ENCODE data around the gene KCNN3. TPM values are rescaled to one million over a fixed set of nuclear protein-coding genes. Genes with fewer than 3 reads are reported as not detected.
"Not testable (repeated sequence)": the region's sequence is repeated elsewhere in the genome, so short reads cannot be mapped to it uniquely, and the experiment has no call there.

Gene KCNN3
- total and polyA plus RNA-seq, 4 donors = 0.08 to 4.7 (median 1.8) TPM

- Histone ChIP-seq H3K9me3 (ENCODE audit: control insufficient read depth, low read length) (no peaks in the 10 kb centered on the region), H3K4me3 (ENCODE audit: low read length in 2 of 2) (no peak overlapping the region), H3K27me3 (ENCODE audit: control insufficient read depth in 1 of 2, insufficient read depth in 2 of 2, low read length in 1 of 2) (peaks cover 0 to 3% of the 10 kb centered on the region in 2 donors), H3K27ac (ENCODE audit: low read depth in 1 of 2, low read length in 2 of 2) (no peak overlapping the region), H3K36me3 (ENCODE audit: control insufficient read depth in 1 of 2, insufficient read depth in 2 of 2, low read length in 1 of 2) (no peaks in the 10 kb centered on the region), H3K4me1 (ENCODE audit: control insufficient read depth in 1 of 2, insufficient read depth in 2 of 2, low read length in 2 of 2) (no peaks in the 10 kb centered on the region)
- ATAC-seq (ENCODE audit: low FRiP score) (no peak), DNase-seq (no peak)
- intact Hi-C loops (cut with DNase I) = no loop called here
- WGBS, 2 donors = 25 to 32% methylated on average over 4 of the region's 4 CpGs
Observed at GRCh38 chr1:154696456-154696855, 173.6 kb downstream of the KCNN3 start.

DNA sequence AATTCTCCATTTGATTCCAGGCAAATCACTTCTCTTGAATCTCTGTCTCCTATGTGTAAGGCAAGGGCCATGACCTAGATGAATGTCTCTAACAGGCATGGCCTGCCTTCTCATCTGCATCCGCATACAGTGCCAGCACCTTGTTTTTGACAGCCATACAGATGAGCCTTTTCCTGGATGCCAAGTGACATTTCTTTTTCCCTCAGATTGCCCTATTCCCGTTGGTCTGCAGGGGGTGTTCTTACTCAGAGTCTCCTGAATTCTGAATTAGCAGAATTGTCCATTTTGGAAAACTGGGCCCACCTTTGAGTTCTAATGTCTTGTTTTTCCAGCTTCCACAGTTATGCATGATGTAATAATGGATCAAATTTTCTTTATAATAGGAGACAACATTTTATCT lies 174.1 kb downstream of the KCNN3 start:
- Histone ChIP-seq H3K9me3 (ENCODE audit: control insufficient read depth, low read length) (no peaks in the 10 kb centered on the region), H3K4me3 (ENCODE audit: low read length in 2 of 2) (no peak overlapping the region), H3K27me3 (ENCODE audit: control insufficient read depth in 1 of 2, insufficient read depth in 2 of 2, low read length in 1 of 2) (peaks cover 0 to 3% of the 10 kb centered on the region in 2 donors), H3K27ac (ENCODE audit: low read depth in 1 of 2, low read length in 2 of 2) (no peak overlapping the region), H3K4me1 (ENCODE audit: control insufficient read depth in 1 of 2, insufficient read depth in 2 of 2, low read length in 2 of 2) (no peaks in the 10 kb centered on the region), H3K36me3 (ENCODE audit: control insufficient read depth in 1 of 2, insufficient read depth in 2 of 2, low read length in 1 of 2) (no peaks in the 10 kb centered on the region)
- DNase-seq = no peak
- WGBS, 2 donors = 28 to 34% methylated on average over 2 of the region's 2 CpGs
- intact Hi-C loops (cut with DNase I) = no loop called here
- ATAC-seq (ENCODE audit: low FRiP score) = no peak

DNA sequence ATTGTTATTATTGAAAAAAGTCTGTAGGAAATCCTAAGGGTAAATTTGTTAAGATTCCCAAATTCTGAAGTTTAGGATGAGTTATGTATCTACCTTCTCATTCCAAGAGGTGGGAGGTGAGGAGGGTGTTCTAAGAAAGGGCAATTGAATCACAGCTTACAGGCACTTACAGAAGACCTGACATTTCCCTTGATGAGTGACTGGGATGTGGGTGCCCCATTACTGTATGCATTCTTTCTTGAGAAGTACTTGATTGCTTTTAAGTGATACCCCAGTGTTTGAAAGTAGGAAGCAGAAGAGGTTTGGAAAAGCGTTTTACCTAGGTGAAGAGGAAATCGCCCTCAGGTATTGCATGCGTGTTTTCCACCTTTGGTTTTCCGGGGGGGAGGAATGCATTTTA lies 175.1 kb downstream of the KCNN3 start:
- intact Hi-C loops (cut with DNase I) = no loop called here
- DNase-seq (no peak), ATAC-seq (ENCODE audit: low FRiP score) (no peak)
- H3K4me3 ChIP-seq (ENCODE audit: low read length in 2 of 2) = no peak overlapping the region
- H3K27ac ChIP-seq (ENCODE audit: low read depth in 1 of 2, low read length in 2 of 2) = no peak overlapping the region
- no peaks in the 10 kb centered on the region for H3K36me3 ChIP-seq (ENCODE audit: control insufficient read depth in 1 of 2, insufficient read depth in 2 of 2, low read length in 1 of 2)
- 83 to 84% methylated on average over 4 of the region's 4 CpGs for WGBS, 2 donors
- peaks cover 0 to 3% of the 10 kb centered on the region in 2 donors for H3K27me3 ChIP-seq (ENCODE audit: control insufficient read depth in 1 of 2, insufficient read depth in 2 of 2, low read length in 1 of 2)
- H3K4me1 ChIP-seq (ENCODE audit: control insufficient read depth in 1 of 2, insufficient read depth in 2 of 2, low read length in 2 of 2) = no peaks in the 10 kb centered on the region
- H3K9me3 ChIP-seq (ENCODE audit: control insufficient read depth, low read length) = no peaks in the 10 kb centered on the region

DNA sequence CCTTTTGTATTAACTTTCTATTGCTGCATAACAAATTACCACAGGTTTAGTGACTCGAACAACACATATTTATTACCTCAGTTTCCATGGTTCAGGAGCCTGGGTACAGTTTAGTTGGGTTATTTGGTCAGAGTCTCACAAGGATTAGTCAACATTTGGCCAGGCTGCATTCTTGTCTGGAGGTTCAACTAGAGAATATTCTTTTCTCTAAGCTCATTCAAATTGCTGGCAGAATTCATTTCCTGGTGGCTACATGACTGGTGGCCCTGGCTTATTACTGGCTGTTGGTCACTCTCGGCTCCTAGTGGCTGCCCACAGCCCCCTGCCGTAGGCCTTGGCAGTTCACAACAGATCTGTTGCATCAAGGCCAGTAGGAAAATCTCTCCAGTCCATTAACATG lies 181.0 kb downstream of the KCNN3 start:
- no peak for DNase-seq
- Histone ChIP-seq H3K4me1 (ENCODE audit: control insufficient read depth in 1 of 2, insufficient read depth in 2 of 2, low read length in 2 of 2) (no peaks in the 10 kb centered on the region), H3K9me3 (ENCODE audit: control insufficient read depth, low read length) (no peaks in the 10 kb centered on the region), H3K4me3 (ENCODE audit: low read length in 2 of 2) (no peak overlapping the region), H3K27me3 (ENCODE audit: control insufficient read depth in 1 of 2, insufficient read depth in 2 of 2, low read length in 1 of 2) (peaks cover 0 to 1% of the 10 kb centered on the region in 2 donors), H3K36me3 (ENCODE audit: control insufficient read depth in 1 of 2, insufficient read depth in 2 of 2, low read length in 1 of 2) (no peaks in the 10 kb centered on the region), H3K27ac (ENCODE audit: low read depth in 1 of 2, low read length in 2 of 2) (no peak overlapping the region)
- intact Hi-C loops (cut with DNase I) = no loop called here
- ATAC-seq (ENCODE audit: low FRiP score) = no peak
- 66 to 71% methylated on average over 3 of the region's 3 CpGs for WGBS, 2 donors

GRCh38 chr1:154686507-154686906 lies 183.6 kb downstream of the KCNN3 start:
- DNase-seq (no peak), ATAC-seq (ENCODE audit: low FRiP score) (no peak)
- H3K27ac ChIP-seq (ENCODE audit: low read depth in 1 of 2, low read length in 2 of 2) = no peak overlapping the region
- intact Hi-C loops (cut with DNase I) = no loop called here
- peaks cover 2% of the 10 kb centered on the region for H3K9me3 ChIP-seq (ENCODE audit: control insufficient read depth, low read length)
- H3K4me1 ChIP-seq (ENCODE audit: control insufficient read depth in 1 of 2, insufficient read depth in 2 of 2, low read length in 2 of 2) = no peaks in the 10 kb centered on the region
- H3K36me3 ChIP-seq (ENCODE audit: control insufficient read depth in 1 of 2, insufficient read depth in 2 of 2, low read length in 1 of 2) = no peaks in the 10 kb centered on the region
- 25 to 33% methylated on average over 2 of the region's 2 CpGs for WGBS, 2 donors
- no peak overlapping the region for H3K4me3 ChIP-seq (ENCODE audit: low read length in 2 of 2)
- peaks cover 0 to 1% of the 10 kb centered on the region in 2 donors for H3K27me3 ChIP-seq (ENCODE audit: control insufficient read depth in 1 of 2, insufficient read depth in 2 of 2, low read length in 1 of 2)

GRCh38 chr1:154683820-154684219 lies 186.3 kb downstream of the KCNN3 start:
- Histone ChIP-seq H3K9me3 (ENCODE audit: control insufficient read depth, low read length) (peaks cover 2% of the 10 kb centered on the region), H3K4me3 (ENCODE audit: low read length in 2 of 2) (no peak overlapping the region), H3K27me3 (ENCODE audit: control insufficient read depth in 1 of 2, insufficient read depth in 2 of 2, low read length in 1 of 2) (peaks cover 0 to 1% of the 10 kb centered on the region in 2 donors), H3K4me1 (ENCODE audit: control insufficient read depth in 1 of 2, insufficient read depth in 2 of 2, low read length in 2 of 2) (no peaks in the 10 kb centered on the region), H3K27ac (ENCODE audit: low read depth in 1 of 2, low read length in 2 of 2) (no peak overlapping the region), H3K36me3 (ENCODE audit: control insufficient read depth in 1 of 2, insufficient read depth in 2 of 2, low read length in 1 of 2) (no peaks in the 10 kb centered on the region)
- ATAC-seq (ENCODE audit: low FRiP score) = no peak
- WGBS, 2 donors = 65 to 66% methylated on average over 4 of the region's 4 CpGs
- intact Hi-C loops (cut with DNase I) = no loop called here
- DNase-seq = no peak

- H3K4me1 ChIP-seq (ENCODE audit: control insufficient read depth in 1 of 2, insufficient read depth in 2 of 2, low read length in 2 of 2) = no peaks in the 10 kb centered on the region
- intact Hi-C loops (cut with DNase I) = no loop called here
- 60 to 62% methylated on average over 13 of the region's 13 CpGs for WGBS, 2 donors
- peaks cover 0 to 1% of the 10 kb centered on the region in 2 donors for H3K27me3 ChIP-seq (ENCODE audit: control insufficient read depth in 1 of 2, insufficient read depth in 2 of 2, low read length in 1 of 2)
- no peak for ATAC-seq (ENCODE audit: low FRiP score)
- H3K4me3 ChIP-seq (ENCODE audit: low read length in 2 of 2) = no peak overlapping the region
- H3K27ac ChIP-seq (ENCODE audit: low read depth in 1 of 2, low read length in 2 of 2) = no peak overlapping the region
- H3K36me3 ChIP-seq (ENCODE audit: control insufficient read depth in 1 of 2, insufficient read depth in 2 of 2, low read length in 1 of 2) = no peaks in the 10 kb centered on the region
- peaks cover 2% of the 10 kb centered on the region for H3K9me3 ChIP-seq (ENCODE audit: control insufficient read depth, low read length)
- no peak for DNase-seq
Observed at GRCh38 chr1:154682254-154682653, 187.8 kb downstream of the KCNN3 start.

- ATAC-seq (ENCODE audit: low FRiP score); DNase-seq; H3K27me3 ChIP-seq (ENCODE audit: control insufficient read depth in 1 of 2, insufficient read depth in 2 of 2, low read length in 1 of 2); H3K9me3 ChIP-seq (ENCODE audit: control insufficient read depth, low read length); H3K4me3 ChIP-seq (ENCODE audit: low read length in 2 of 2); H3K36me3 ChIP-seq (ENCODE audit: control insufficient read depth in 1 of 2, insufficient read depth in 2 of 2, low read length in 1 of 2); intact Hi-C loops (cut with DNase I); H3K27ac ChIP-seq (ENCODE audit: low read depth in 1 of 2, low read length in 2 of 2); H3K4me1 ChIP-seq (ENCODE audit: control insufficient read depth in 1 of 2, insufficient read depth in 2 of 2, low read length in 2 of 2): not testable (repeated sequence)
- WGBS, 2 donors = 92 to 97% methylated on average over 19 to 27 of the region's 27 CpGs
Observed at GRCh38 chr1:154677844-154678243, 192.2 kb downstream of the KCNN3 start.

GRCh38 chr1:154676847-154677246 lies 193.2 kb downstream of the KCNN3 start:
- H3K4me3 ChIP-seq (ENCODE audit: low read length in 2 of 2); intact Hi-C loops (cut with DNase I); H3K4me1 ChIP-seq (ENCODE audit: control insufficient read depth in 1 of 2, insufficient read depth in 2 of 2, low read length in 2 of 2); H3K36me3 ChIP-seq (ENCODE audit: control insufficient read depth in 1 of 2, insufficient read depth in 2 of 2, low read length in 1 of 2); H3K27me3 ChIP-seq (ENCODE audit: control insufficient read depth in 1 of 2, insufficient read depth in 2 of 2, low read length in 1 of 2); H3K9me3 ChIP-seq (ENCODE audit: control insufficient read depth, low read length); DNase-seq; H3K27ac ChIP-seq (ENCODE audit: low read depth in 1 of 2, low read length in 2 of 2); ATAC-seq (ENCODE audit: low FRiP score): not testable (repeated sequence)
- 73 to 78% methylated on average over 2 of the region's 2 CpGs for WGBS, 2 donors
